HepG2 (cell line): Measurements from ENCODE around the gene LAMA1. TPM values are rescaled to one million over a fixed set of nuclear protein-coding genes. Genes with fewer than 3 reads are reported as not detected.

Experiments used
- ATAC-seq: fragments of 200-7000 bp; cut with Tn5 transposase; 3 replicates; pipeline ENCODE4 v1.9.1; 2020; ENCODE audit warnings: mild to moderate bottlenecking, moderate library complexity
- BruUV-seq: library from RNA; stranded (reverse); fragments of 400-500 nt; replicated peaks from 2 replicates; lab custom pipeline; 2021; lab: Mats Ljungman, UMichigan
- CTCF ChIA-PET: fragments of 300-600 bp; formaldehyde crosslinking; extraction: SDS; loops from one replicate; lab custom pipeline; 2021; ENCODE audit warnings: low total read pairs, inconsistent platforms, low intra/inter-chr PET ratio; lab: Yijun Ruan, JAX
- POLR2A ChIA-PET: fragments of 350-600 bp; sonication (Branson Sonifier 250); formaldehyde crosslinking; loops from one replicate; lab custom pipeline; 2020; ENCODE audit warnings: antibody characterized with exemption, inconsistent platforms; lab: Yijun Ruan, JAX
- DNase-seq: peaks from one replicate; pipeline ENCODE4 v3.0.0-alpha.2; 2015; ENCODE audit warnings: low spot score
- FAIRE-seq: peaks from 3 replicates; lab custom pipeline; 2011; peaks lifted over from hg19 to GRCh38; lab: Jason Lieb, UNC
- H2AFZ ChIP-seq: one replicate; pipeline ENCODE4 v1.6.1; 2011; ENCODE audit warnings: low read length, inconsistent platforms
- H3K27ac ChIP-seq: fragments of 300-600 bp; 3 replicates; pipeline ENCODE4 v1.8.0; 2011; ENCODE audit warnings: mixed run types, mild to moderate bottlenecking, mixed read lengths, low read length, inconsistent platforms; ENCODE audit not compliant: insufficient read depth; ENCODE audit errors: extremely low read length
- H3K27me3 ChIP-seq, 2 experiments: fragments of 200-600 bp in 1 of 2; 2 replicates in 1 of 2; 3 replicates in 1 of 2; pipeline versions ENCODE4 v1.6.0 to v1.8.0; 2011; ENCODE audit warnings: low read length in 2 of 2, mild to moderate bottlenecking in 2 of 2, moderate library complexity in 2 of 2, inconsistent platforms in 1 of 2; ENCODE audit not compliant: insufficient read depth in 2 of 2, control insufficient read depth in 1 of 2
- H3K36me3 ChIP-seq, 2 experiments: fragments of 200-600 bp in 1 of 2; replicated peaks in 1 of 2; 2 replicates in 1 of 2; 3 replicates in 1 of 2; pipeline versions ENCODE4 v1.5.1 to v1.8.0; 2011; ENCODE audit warnings: low read length in 2 of 2, inconsistent platforms in 1 of 2; ENCODE audit not compliant: insufficient read depth in 2 of 2, control insufficient read depth in 1 of 2
- H3K4me1 ChIP-seq: 2 replicates; pipeline ENCODE4 v1.5.1; 2012; ENCODE audit warnings: low read length, inconsistent platforms; ENCODE audit not compliant: insufficient read depth
- H3K4me2 ChIP-seq: 2 replicates; pipeline ENCODE4 v1.6.0; 2011; ENCODE audit warnings: low read depth, low read length, inconsistent platforms
- H3K4me3 ChIP-seq, 3 experiments: fragments of 200-600 bp in 1 of 3; sonication (generic), shearing (Covaris generic) in 1 of 3; replicated peaks in 1 of 3; 2 replicates each; pipeline ENCODE4 v1.5.1; 2011 to 2016; ENCODE audit warnings: low read length in 3 of 3, inconsistent platforms in 2 of 3, low read depth in 2 of 3, mild to moderate bottlenecking in 2 of 3, control low read depth in 1 of 3, mixed read lengths in 1 of 3; ENCODE audit not compliant: insufficient read depth in 1 of 3
- H3K79me2 ChIP-seq: one replicate; pipeline ENCODE4 v1.6.1; 2011; ENCODE audit warnings: low read length, inconsistent platforms; ENCODE audit not compliant: insufficient read depth
- H3K9ac ChIP-seq: 2 replicates; pipeline ENCODE4 v1.6.0; 2011; ENCODE audit warnings: mild to moderate bottlenecking, low read depth, low read length, inconsistent platforms; ENCODE audit not compliant: insufficient read depth
- H3K9me3 ChIP-seq: 2 replicates; pipeline ENCODE4 v1.5.1; 2012; ENCODE audit warnings: mild to moderate bottlenecking, low read length
- H4K20me1 ChIP-seq: 2 replicates; pipeline ENCODE4 v1.6.0; 2011; ENCODE audit warnings: inconsistent platforms, mild to moderate bottlenecking, low read length, moderate library complexity; ENCODE audit not compliant: insufficient read depth
- ARNT ChIP-seq: fragments of 450-650 bp; IDR thresholded peaks from 2 replicates; pipeline ENCODE4 v1.6.1; 2017
- ATF2 ChIP-seq: sonication (generic); formaldehyde crosslinking; IDR thresholded peaks from 2 replicates; pipeline ENCODE4 v1.4.0; 2020; ENCODE audit warnings: missing genetic modification reagents
- CEBPZ ChIP-seq: IDR thresholded peaks from 2 replicates; pipeline ENCODE4 v1.6.1; 2012; ENCODE audit warnings: low read length, improper control_type of control experiment
- MBD4 ChIP-seq: IDR thresholded peaks from 2 replicates; pipeline ENCODE4 v1.6.1; 2012; ENCODE audit warnings: low read length, inconsistent platforms, borderline replicate concordance
- NR2C2 ChIP-seq: sonication (generic); formaldehyde crosslinking; IDR thresholded peaks from 2 replicates; pipeline ENCODE4 v1.4.0; 2020; ENCODE audit warnings: missing genetic modification reagents, mild to moderate bottlenecking, moderate library complexity, borderline replicate concordance
- PAXIP1 ChIP-seq: sonication (generic); formaldehyde crosslinking; conservative IDR thresholded peaks from 2 replicates; pipeline ENCODE4 v1.4.0; 2020; ENCODE audit warnings: mild to moderate bottlenecking, missing genetic modification reagents, moderate library complexity
- PCBP1 ChIP-seq: fragments of 200-400 bp; formaldehyde crosslinking; IDR thresholded peaks from 2 replicates; pipeline ENCODE4 v1.6.1; 2017; ENCODE audit warnings: mild to moderate bottlenecking, low read depth, low read length, borderline replicate concordance
- SMARCC2 ChIP-seq: fragments of 450-650 bp; IDR thresholded peaks from 2 replicates; pipeline ENCODE4 v1.6.1; 2017; ENCODE audit warnings: antibody characterized with exemption, mild to moderate bottlenecking
- ZNF207 ChIP-seq: fragments of 450-650 bp; IDR thresholded peaks from 2 replicates; pipeline ENCODE4 v1.6.1; 2016; ENCODE audit warnings: antibody characterized with exemption, borderline replicate concordance
- ZNF33A ChIP-seq: sonication (generic); formaldehyde crosslinking; IDR thresholded peaks from 2 replicates; pipeline ENCODE4 v1.5.1; 2020; ENCODE audit warnings: missing genetic modification reagents, mild to moderate bottlenecking, moderate library complexity, borderline replicate concordance
- ZNF558 ChIP-seq: sonication (generic); formaldehyde crosslinking; IDR thresholded peaks from 2 replicates; pipeline ENCODE4 v1.9.0; 2022; ENCODE audit warnings: mild to moderate bottlenecking, missing genetic modification reagents, borderline replicate concordance
- ZNF562 ChIP-seq: sonication (generic); formaldehyde crosslinking; IDR thresholded peaks from 2 replicates; pipeline ENCODE4 v1.8.0; 2022; ENCODE audit warnings: missing genetic modification reagents, borderline replicate concordance
- WGBS: methylation state at CpG from one replicate; pipeline ENCODE4 v1.1.6; 2017; ENCODE audit warnings: low lambda C conversion rate; 5-methylcytosine and 5-hydroxymethylcytosine counted together
- in situ Hi-C: cut with HindIII; loops from 2 replicates; pipeline ENCODE4 v1.10.0; 2017; ENCODE audit warnings: low pct_unique_long_range_greater_than_20kb; ENCODE audit not compliant: extremely low pct_ligation_motif_present
- intact Hi-C: fragments of 100-400 bp; cut with micrococcal nuclease; formaldehyde crosslinking; loops from one replicate; pipeline ENCODE4 v1.10.0; 2022; ENCODE audit not compliant: unreplicated experiment
- polyA plus RNA-seq, 8 experiments: library from polyadenylated mRNA; depleted of rRNA in 3 of 8; stranded (reverse) in 7 of 8; unstranded in 1 of 8; fragments of >200 nt; fragmentation: Illumina TruSeq in 4 of 8; extraction: Trizol in 4 of 8; gene quantifications; 2 replicates each; pipeline versions ENCODE4 v1.2.1 to v1.2.3, GENCODE V29; 2011 to 2016; ENCODE audit warnings: low read depth in 4 of 8, missing spikeins in 1 of 8, mixed read lengths in 1 of 8; ENCODE audit not compliant: insufficient read depth in 1 of 8
- total RNA-seq, 5 experiments: library from RNA; depleted of rRNA; stranded (reverse); fragments of >200 nt; fragmentation: Illumina TruSeq; extraction: Trizol; gene quantifications; 2 replicates each; pipeline ENCODE4 v1.2.3, GENCODE V29; 2016; ENCODE audit warnings: low read depth in 1 of 5

Gene LAMA1
- total and polyA plus RNA-seq, 2 of the 13 experiments (the other 11 are each of a cell fraction or from before 2014, with no cell fraction given), result 0.05 to 0.44 TPM

- CTCF ChIA-PET, result no interaction called here
- in situ Hi-C loops (no loop called here), intact Hi-C loops (no loop called here)
- Histone ChIP-seq H3K4me2 (no peak overlapping the region), H3K27me3 (no peaks in the 10 kb centered on the region), H2AFZ (no peak overlapping the region), H3K4me1 (no peaks in the 10 kb centered on the region), H4K20me1 (no peaks in the 10 kb centered on the region), H3K36me3 (no peaks in the 10 kb centered on the region), H3K27ac (no peak overlapping the region), H3K9ac (no peak overlapping the region), H3K9me3 (no peaks in the 10 kb centered on the region), H3K79me2 (no peaks in the 10 kb centered on the region), H3K4me3 (no peak overlapping the region)
- WGBS, result 54% methylated on average over 11 of the region's 19 CpGs
- DNase-seq (no peak), FAIRE-seq (no peak), ATAC-seq (no peak)
- TF ChIP-seq PCBP1, result no peak
- no peak for TF ChIP-seq CEBPZ
- no peak for TF ChIP-seq PAXIP1 (CRISPR knock-in tag)
- TF ChIP-seq ZNF33A, result no peak
- no peak for TF ChIP-seq ATF2 (CRISPR knock-in tag)
- TF ChIP-seq NR2C2, result no peak
- TF ChIP-seq MBD4, result no peak
- TF ChIP-seq ZNF207, result no peak
- no peak for TF ChIP-seq SMARCC2
- TF ChIP-seq ZNF562 (CRISPR knock-in tag), result no peak
- TF ChIP-seq ARNT, result no peak
- TF ChIP-seq ZNF558, result no peak
- POLR2A ChIA-PET, result no interaction called here
- no TSS peak for BruUV-seq
These were observed 106.5 kb downstream of the LAMA1 start for GRCh38 chr18:7011142-7011541.
